ENCODE results near the gene COL26A1.
"Not testable (repeated sequence)": the region's sequence is repeated elsewhere in the genome, so short reads cannot be mapped to it uniquely, and the experiment has no call there.

COL26A1 gene

GRCh38 chr7:101402835-101403234 lies 40.2 kb downstream of the COL26A1 start:
- no peak for DNase-seq

GRCh38 chr7:101405474-101406067 lies 42.9 kb downstream of the COL26A1 start:
- no peak for DNase-seq

- DNase-seq, result peak in 2 of 3 donors; percentile 40 to 51
Measured at GRCh38 chr7:101410743-101411507, 48.2 kb downstream of the COL26A1 start.

- DNase-seq, result peak; percentile 43 to 65 (median 55)
Measured at GRCh38 chr7:101411508-101411874, 48.8 kb downstream of the COL26A1 start.

GRCh38 chr7:101412976-101413375 lies 50.3 kb downstream of the COL26A1 start:
- no peak for DNase-seq

GRCh38 chr7:101418694-101419093 lies 56.0 kb downstream of the COL26A1 start:
- no peak for DNase-seq

GRCh38 chr7:101419831-101420230 lies 57.2 kb downstream of the COL26A1 start:
- DNase-seq, result no peak

- peak in 2 of 3 donors; percentile 3 to 16 for DNase-seq
Measured at GRCh38 chr7:101420436-101420835, 57.8 kb downstream of the COL26A1 start.

GRCh38 chr7:101422356-101423195 lies 59.9 kb downstream of the COL26A1 start:
- DNase-seq, result no peak

GRCh38 chr7:101426303-101427011 lies 63.8 kb downstream of the COL26A1 start:
- no peak for DNase-seq

- DNase-seq, result no peak
Measured at GRCh38 chr7:101428093-101428866, 65.6 kb downstream of the COL26A1 start.

- no peak for DNase-seq
Measured at GRCh38 chr7:101432316-101432715, 69.6 kb downstream of the COL26A1 start.

- no peak for DNase-seq
Measured at GRCh38 chr7:101433688-101434087, 71.0 kb downstream of the COL26A1 start.

- DNase-seq, result not testable (repeated sequence)
Measured at GRCh38 chr7:101434155-101434554, 71.5 kb downstream of the COL26A1 start.

GRCh38 chr7:101435461-101436220 lies 73.0 kb downstream of the COL26A1 start:
- no peak for DNase-seq

GRCh38 chr7:101436221-101436735 lies 73.6 kb downstream of the COL26A1 start:
- DNase-seq, result peak; percentile 23 to 40 (median 27)

GRCh38 chr7:101436857-101437576 lies 74.3 kb downstream of the COL26A1 start:
- peak in 2 of 3 donors; percentile 10 to 15 for DNase-seq

- DNase-seq, result no peak
Measured at GRCh38 chr7:101441890-101442289, 79.2 kb downstream of the COL26A1 start.

- no peak for DNase-seq
Measured at GRCh38 chr7:101442426-101443070, 79.9 kb downstream of the COL26A1 start.

- no peak for DNase-seq
Measured at GRCh38 chr7:101450064-101450463, 87.4 kb downstream of the COL26A1 start.

Data from suppressor macrophage treated with lipopolysaccharide for 1 hour (primary cell).